ENCODE measurements around the gene RAB4A.

The RAB4A gene

DNA sequence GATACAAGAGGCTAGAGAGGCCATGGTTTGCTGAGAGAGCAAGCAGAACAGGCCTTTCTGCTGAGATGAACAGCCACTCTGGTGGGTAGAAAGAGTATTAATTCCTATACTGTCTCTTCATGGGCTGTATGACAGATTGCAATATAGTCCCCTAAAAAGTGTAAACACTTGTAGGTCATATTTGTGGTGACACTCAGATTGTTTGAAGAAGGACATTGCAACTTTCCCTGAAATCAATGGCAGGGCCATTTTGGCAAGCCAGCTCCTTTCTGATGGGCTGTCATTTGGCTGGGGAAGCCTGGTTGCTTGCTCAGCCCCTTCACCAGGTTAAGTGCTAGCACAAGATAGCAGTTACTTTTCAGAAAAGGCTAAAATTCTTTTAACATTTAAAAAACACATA, 27.5 kb downstream of the RAB4A start:
- no peak overlapping the region for H3K4me3 ChIP-seq (ENCODE audit: low read depth, low read length)
- no peak for DNase-seq (ENCODE audit: low read depth)
- TF ChIP-seq POLR2A (IDR thresholded peaks at IDR 0.05; ENCODE audit: extremely low read depth, insufficient read length) (no peak), MYC (IDR thresholded peaks at IDR 0.05; ENCODE audit: low read depth, low read length) (no peak)
- TF ChIP-seq, protein P1, sequence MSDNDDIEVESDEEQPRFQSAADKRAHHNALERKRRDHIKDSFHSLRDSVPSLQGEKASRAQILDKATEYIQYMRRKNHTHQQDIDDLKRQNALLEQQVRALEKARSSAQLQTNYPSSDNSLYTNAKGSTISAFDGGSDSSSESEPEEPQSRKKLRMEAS (IDR thresholded peaks at IDR 0.05; ENCODE audit: low read depth, low read length) = no peak
- TF ChIP-seq, protein P2, sequence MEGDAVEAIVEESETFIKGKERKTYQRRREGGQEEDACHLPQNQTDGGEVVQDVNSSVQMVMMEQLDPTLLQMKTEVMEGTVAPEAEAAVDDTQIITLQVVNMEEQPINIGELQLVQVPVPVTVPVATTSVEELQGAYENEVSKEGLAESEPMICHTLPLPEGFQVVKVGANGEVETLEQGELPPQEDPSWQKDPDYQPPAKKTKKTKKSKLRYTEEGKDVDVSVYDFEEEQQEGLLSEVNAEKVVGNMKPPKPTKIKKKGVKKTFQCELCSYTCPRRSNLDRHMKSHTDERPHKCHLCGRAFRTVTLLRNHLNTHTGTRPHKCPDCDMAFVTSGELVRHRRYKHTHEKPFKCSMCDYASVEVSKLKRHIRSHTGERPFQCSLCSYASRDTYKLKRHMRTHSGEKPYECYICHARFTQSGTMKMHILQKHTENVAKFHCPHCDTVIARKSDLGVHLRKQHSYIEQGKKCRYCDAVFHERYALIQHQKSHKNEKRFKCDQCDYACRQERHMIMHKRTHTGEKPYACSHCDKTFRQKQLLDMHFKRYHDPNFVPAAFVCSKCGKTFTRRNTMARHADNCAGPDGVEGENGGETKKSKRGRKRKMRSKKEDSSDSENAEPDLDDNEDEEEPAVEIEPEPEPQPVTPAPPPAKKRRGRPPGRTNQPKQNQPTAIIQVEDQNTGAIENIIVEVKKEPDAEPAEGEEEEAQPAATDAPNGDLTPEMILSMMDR (IDR thresholded peaks at IDR 0.05; ENCODE audit: low read depth, low read length) = no peak

DNA sequence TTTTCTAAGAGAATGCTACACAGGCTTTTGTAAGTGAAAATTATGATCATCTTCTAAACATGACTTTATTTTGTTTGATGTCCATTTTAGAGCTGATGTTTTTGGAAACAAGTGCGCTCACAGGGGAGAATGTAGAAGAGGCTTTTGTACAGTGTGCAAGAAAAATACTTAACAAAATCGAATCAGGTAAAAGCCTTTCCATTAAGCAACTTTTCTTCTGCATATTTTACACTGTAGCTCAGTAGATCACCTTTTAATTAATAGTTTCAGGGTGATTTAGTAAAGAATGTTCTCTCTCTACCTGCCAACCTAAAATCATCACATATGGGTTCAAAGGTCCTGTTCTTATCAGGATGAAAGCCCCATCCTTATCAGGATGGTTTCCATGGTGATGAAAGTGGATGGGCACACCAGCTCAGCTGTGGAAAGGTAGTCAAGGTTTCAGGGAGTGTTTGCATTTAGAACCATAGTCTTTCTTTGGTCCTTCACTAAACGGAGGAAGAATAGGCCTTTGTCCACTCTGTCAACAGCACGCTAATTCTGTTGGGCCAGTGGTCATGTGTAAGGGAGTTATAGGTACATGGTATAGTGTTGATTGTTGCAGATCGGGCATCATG, 28.1 kb downstream of the RAB4A start:
- DNase-seq (ENCODE audit: low read depth) = no peak
- no peak for TF ChIP-seq MYC (IDR thresholded peaks at IDR 0.05; ENCODE audit: low read depth, low read length)
- TF ChIP-seq POLR2A (IDR thresholded peaks at IDR 0.05; ENCODE audit: extremely low read depth, insufficient read length) = no peak
- TF ChIP-seq, protein P1 (IDR thresholded peaks at IDR 0.05; ENCODE audit: low read depth, low read length) = no peak
- TF ChIP-seq, protein P2 (IDR thresholded peaks at IDR 0.05; ENCODE audit: low read depth, low read length) = no peak
- no peak overlapping the region for H3K4me3 ChIP-seq (ENCODE audit: low read depth, low read length)

DNA sequence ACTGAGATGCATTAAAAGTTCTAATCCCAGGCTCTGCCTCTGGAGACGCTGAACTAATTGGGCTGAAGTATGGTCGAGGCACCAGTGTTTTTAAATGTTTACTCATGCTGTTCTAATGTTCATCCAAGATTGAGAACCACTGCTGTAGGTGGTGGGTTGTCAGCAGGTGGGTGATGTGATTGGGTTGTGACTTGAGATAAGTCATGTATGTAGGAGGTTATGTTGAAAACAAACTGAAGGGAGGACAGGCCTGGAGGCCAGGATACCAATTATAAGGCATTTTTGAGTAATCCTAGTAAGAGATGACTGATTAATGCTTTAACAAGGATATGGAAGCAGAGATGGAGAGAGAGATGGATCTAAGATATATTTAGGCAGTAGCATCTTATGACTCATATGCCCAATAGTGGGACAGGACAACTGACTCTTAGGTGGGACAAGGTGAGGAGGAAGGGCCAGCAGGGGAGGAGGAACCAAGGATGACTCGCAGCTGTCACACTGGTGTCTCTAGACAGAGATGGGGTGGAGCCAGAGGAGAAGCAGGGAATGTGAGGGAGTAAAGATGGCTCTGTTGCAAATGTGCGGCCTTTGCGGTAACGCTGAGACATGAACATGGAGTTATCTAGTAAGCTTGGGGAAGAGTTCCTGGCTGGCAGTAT, 29.3 kb downstream of the RAB4A start:
- TF ChIP-seq, protein P2 (IDR thresholded peaks at IDR 0.05; ENCODE audit: low read depth, low read length) = no peak
- TF ChIP-seq, protein P1 (IDR thresholded peaks at IDR 0.05; ENCODE audit: low read depth, low read length) = no peak
- TF ChIP-seq POLR2A (IDR thresholded peaks at IDR 0.05; ENCODE audit: extremely low read depth, insufficient read length) = no peak
- no peak for TF ChIP-seq MYC (IDR thresholded peaks at IDR 0.05; ENCODE audit: low read depth, low read length)
- DNase-seq (ENCODE audit: low read depth) = peak; percentile 6
- H3K4me3 ChIP-seq (ENCODE audit: low read depth, low read length) = no peak overlapping the region

DNA sequence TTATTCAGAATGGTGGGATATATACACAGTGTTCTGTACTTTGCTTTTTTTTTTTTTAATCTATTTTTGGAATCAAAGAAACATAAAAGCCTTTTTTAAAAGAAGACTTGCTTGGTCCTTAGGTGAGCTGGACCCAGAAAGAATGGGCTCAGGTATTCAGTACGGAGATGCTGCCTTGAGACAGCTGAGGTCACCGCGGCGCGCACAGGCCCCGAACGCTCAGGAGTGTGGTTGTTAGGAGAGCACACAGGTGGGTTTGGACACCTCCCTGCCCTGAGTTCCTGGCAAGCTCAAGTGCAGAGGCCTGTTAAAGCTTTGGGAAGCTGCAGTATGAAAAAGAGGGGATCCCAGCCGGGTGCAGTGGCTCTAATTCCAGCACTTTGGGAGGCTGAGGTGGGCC, 31.8 kb downstream of the RAB4A start:
- no peak overlapping the region for H3K4me3 ChIP-seq (ENCODE audit: low read depth, low read length)
- DNase-seq (ENCODE audit: low read depth) = no peak
- TF ChIP-seq, protein P1 (IDR thresholded peaks at IDR 0.05; ENCODE audit: low read depth, low read length) = no peak
- TF ChIP-seq POLR2A (IDR thresholded peaks at IDR 0.05; ENCODE audit: extremely low read depth, insufficient read length) = no peak
- TF ChIP-seq MYC (IDR thresholded peaks at IDR 0.05; ENCODE audit: low read depth, low read length) = no peak
- TF ChIP-seq, protein P2 (IDR thresholded peaks at IDR 0.05; ENCODE audit: low read depth, low read length) = no peak

DNA sequence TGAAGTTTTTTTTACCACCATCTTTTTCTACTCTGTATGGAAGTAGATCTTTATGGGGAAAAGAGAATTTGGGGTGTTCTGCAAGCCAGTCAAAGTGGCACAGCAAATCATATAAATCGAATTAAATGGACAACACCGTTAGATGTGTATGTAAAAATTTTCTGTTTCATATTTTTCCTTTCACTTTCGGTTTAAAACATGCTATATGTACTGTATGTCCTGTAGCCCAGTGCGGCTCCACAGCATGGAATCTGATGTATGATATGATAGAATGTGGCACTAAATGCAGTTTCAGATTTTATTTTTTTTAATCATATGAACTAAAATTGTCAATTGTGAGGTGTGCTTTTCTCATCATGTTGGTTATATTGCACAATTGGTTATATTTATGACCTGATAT, 32.9 kb downstream of the RAB4A start:
- H3K4me3 ChIP-seq (ENCODE audit: low read depth, low read length) = no peak overlapping the region
- TF ChIP-seq MYC (IDR thresholded peaks at IDR 0.05; ENCODE audit: low read depth, low read length) = no peak
- TF ChIP-seq, protein P2 (IDR thresholded peaks at IDR 0.05; ENCODE audit: low read depth, low read length) = no peak
- TF ChIP-seq, protein P1 (IDR thresholded peaks at IDR 0.05; ENCODE audit: low read depth, low read length) = no peak
- no peak for TF ChIP-seq POLR2A (IDR thresholded peaks at IDR 0.05; ENCODE audit: extremely low read depth, insufficient read length)
- no peak for DNase-seq (ENCODE audit: low read depth)
